SK-N-MC (cell line): Measurements from ENCODE around the gene SPOPL.
"Not testable (repeated sequence)": the region's sequence is repeated elsewhere in the genome, so short reads cannot be mapped to it uniquely, and the experiment has no call there.

Experiments used
- DNase-seq: peaks from one replicate; pipeline ENCODE4 v3.0.0-alpha.2; 2011; ENCODE audit warnings: low read depth, low spot score
- H3K27ac ChIP-seq: fragments of 200-600 bp; sonication (generic); 2 replicates; pipeline ENCODE4 v1.5.1; 2016; ENCODE audit warnings: mixed run types
- H3K36me3 ChIP-seq: fragments of 200-600 bp; sonication (generic); 2 replicates; pipeline ENCODE4 v1.6.1; 2017; ENCODE audit warnings: antibody characterized with exemption, low read length, mixed read lengths; ENCODE audit not compliant: insufficient read depth
- H3K4me3 ChIP-seq: fragments of 200-600 bp; sonication (generic); 2 replicates; pipeline ENCODE4 v1.5.1; 2016
- H3K9ac ChIP-seq: fragments of 200-600 bp; sonication (generic); 2 replicates; pipeline ENCODE4 v1.8.0; 2017; ENCODE audit warnings: mixed run types, mixed read lengths; ENCODE audit not compliant: insufficient read length
- H3K9me3 ChIP-seq: fragments of 200-600 bp; sonication (generic); 2 replicates; pipeline ENCODE4 v1.6.1; 2017; ENCODE audit warnings: low read depth, mild to moderate bottlenecking, antibody characterized with exemption, low read length, moderate library complexity, mixed read lengths
- EZH2 ChIP-seq: fragments of 200-600 bp; sonication (generic); IDR thresholded peaks from one replicate; pipeline ENCODE4 v1.6.1; 2017; ENCODE audit warnings: antibody characterized with exemption
- FOXP2 ChIP-seq: optimal IDR thresholded peaks from 2 replicates; pipeline ENCODE3; 2011; ENCODE audit warnings: mild to moderate bottlenecking, moderate library complexity; ENCODE audit not compliant: insufficient read depth; ENCODE audit errors: extremely low read length, control extremely low read depth
- POLR2AphosphoS5 ChIP-seq: IDR thresholded peaks from 2 replicates; pipeline ENCODE4 v1.6.1; 2012; ENCODE audit warnings: mild to moderate bottlenecking, low read depth, low read length, borderline replicate concordance

Gene SPOPL

DNA sequence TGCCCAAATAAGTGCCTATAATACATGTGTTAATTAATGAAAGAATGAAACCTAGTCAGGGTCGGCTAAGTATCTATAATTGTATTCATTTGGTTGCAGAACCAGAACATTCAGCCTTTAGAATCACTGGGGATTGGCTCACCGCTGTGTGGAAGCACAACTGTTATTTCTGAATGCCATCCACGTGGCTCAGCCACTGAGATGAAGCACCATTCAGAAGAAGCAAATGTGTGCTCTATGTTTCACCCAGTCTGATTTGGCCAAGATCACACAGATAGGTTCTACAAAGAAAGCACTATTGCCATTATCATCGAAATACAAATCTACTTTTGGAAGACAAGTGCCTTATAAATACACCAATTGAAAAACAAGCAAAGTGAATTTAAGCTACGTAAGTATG lies 30.6 kb upstream of the SPOPL start:
- H3K9me3 ChIP-seq, result no peaks in the 10 kb centered on the region
- TF ChIP-seq FOXP2 (no peak), POLR2AphosphoS5 (no peak), EZH2 (no peak)

DNA sequence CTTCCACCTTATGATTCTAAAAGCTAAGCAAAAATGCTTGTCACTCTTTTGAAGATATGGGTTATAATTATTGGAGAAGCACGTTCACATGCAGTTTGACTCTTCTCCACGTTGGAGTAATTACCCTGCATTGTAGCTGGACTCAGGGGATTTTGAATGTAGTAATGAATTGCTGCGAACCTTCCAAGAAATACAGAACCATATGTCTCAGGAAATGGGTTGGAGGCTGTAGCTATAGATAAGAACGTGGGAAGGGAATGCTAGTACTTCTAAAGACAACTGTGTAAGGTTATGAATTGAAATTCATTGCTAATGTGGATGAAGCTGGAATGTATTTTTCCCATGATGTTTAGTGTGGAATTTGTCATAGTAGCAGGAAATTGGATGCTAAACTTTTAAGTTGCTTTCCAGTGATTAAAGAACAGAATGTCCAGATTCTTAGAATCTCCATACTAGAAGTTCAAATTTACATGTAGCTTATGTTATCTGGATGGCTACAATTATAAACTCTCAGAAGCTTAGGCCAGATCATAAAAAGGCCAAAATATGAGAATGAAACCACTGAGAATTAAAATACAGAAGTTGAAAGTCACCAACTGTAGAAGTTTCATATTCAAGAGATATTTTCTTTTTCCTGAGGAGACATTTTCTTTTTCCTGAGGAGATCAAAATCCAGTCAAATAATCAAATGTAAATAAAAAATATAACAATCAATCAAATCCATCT lies 27.3 kb upstream of the SPOPL start:
- DNase-seq, result no peak
- peak overlapping the region; percentile 6; the same call in 1 of the 2 replicates for H3K27ac ChIP-seq
- TF ChIP-seq POLR2AphosphoS5 (no peak), EZH2 (no peak), FOXP2 (no peak)
- H3K9me3 ChIP-seq, result no peaks in the 10 kb centered on the region
- no peak overlapping the region for H3K4me3 ChIP-seq
- H3K36me3 ChIP-seq, result no peaks in the 10 kb centered on the region
- H3K9ac ChIP-seq, result no peak overlapping the region

More for the DNA sequence above, 30.6 kb upstream of the SPOPL start:
- no peak for DNase-seq
- Histone ChIP-seq H3K27ac (no peak overlapping the region), H3K36me3 (no peaks in the 10 kb centered on the region), H3K4me3 (no peak overlapping the region), H3K9ac (no peak overlapping the region)

DNA sequence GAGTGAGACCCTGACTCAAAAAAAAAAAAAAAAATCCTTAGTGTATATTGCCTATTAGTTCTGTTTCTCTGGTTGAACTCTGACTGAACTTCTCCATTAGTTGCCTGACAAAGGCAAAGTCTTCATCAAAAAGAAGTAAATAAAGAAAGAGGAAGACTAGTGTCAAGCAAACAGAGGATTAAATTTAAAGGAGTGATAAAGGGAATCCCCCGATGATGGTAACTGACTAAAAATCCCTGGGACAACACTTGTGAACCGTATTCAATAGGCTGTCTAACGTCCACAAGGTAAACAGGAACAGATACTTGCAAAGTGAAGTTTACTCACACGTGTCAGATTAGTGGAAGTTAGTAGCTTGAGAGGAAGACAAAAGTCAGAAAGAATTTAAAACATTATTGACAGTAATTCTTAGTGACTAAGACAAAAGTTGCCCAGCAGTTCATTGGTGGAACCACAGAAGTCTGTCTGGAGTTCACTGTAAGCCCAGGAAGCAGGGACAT lies 26.2 kb upstream of the SPOPL start:
- TF ChIP-seq POLR2AphosphoS5 (no peak), EZH2 (no peak), FOXP2 (no peak)
- no peak overlapping the region for H3K27ac ChIP-seq
- no peak for DNase-seq

DNA sequence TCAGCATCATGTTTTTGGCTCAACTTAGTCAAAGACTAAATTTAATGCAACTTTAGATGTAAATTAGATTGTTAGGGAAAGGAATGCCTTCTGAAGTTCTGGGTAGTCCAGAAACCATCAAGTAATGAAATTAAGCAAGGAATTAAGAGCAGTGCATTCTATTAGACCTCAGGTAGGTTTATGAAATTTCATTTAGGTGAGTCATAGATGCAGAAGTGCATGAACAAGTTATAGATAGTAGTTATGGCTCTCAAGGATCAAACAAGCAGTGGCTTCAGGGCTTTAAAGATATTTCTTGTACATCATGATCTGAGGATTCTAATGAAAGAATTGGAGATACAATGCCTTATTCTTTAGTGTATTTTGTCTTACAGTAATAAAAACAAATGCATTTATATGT lies 25.4 kb upstream of the SPOPL start:
- TF ChIP-seq POLR2AphosphoS5 (no peak), EZH2 (no peak), FOXP2 (no peak)
- H3K9me3 ChIP-seq, result no peaks in the 10 kb centered on the region
- DNase-seq, result no peak
- no peak overlapping the region for H3K9ac ChIP-seq
- H3K4me3 ChIP-seq, result no peak overlapping the region
- H3K36me3 ChIP-seq, result no peaks in the 10 kb centered on the region
- no peak overlapping the region for H3K27ac ChIP-seq

More for the DNA sequence above, 26.2 kb upstream of the SPOPL start:
- Histone ChIP-seq H3K4me3 (no peak overlapping the region), H3K9me3 (no peaks in the 10 kb centered on the region), H3K36me3 (no peaks in the 10 kb centered on the region), H3K9ac (no peak overlapping the region)

DNA sequence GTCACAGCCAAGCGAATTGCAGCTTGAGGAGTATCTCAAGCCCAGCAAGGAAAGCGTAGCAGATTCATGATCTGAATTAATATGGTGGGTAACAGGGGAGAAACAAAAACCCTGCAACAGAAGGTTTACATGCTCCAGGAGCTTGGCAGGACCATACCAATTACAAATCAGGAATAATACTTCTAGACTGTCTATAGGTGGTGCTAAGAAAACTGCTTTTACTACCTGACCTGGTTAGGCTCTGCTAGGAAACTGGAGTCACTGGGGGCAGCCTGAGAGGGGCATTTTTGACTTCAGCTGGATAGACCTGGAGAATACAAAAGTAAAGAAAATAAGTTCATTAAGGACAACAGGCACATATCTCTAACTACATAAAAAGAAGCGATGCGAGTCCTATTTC lies 24.6 kb upstream of the SPOPL start:
- Histone ChIP-seq H3K9me3 (no peaks in the 10 kb centered on the region), H3K27ac (no peak overlapping the region), H3K36me3 (no peaks in the 10 kb centered on the region), H3K9ac (no peak overlapping the region), H3K4me3 (no peak overlapping the region)
- DNase-seq, result no peak
- TF ChIP-seq POLR2AphosphoS5, result no peak
- no peak for TF ChIP-seq FOXP2
- no peak for TF ChIP-seq EZH2

DNA sequence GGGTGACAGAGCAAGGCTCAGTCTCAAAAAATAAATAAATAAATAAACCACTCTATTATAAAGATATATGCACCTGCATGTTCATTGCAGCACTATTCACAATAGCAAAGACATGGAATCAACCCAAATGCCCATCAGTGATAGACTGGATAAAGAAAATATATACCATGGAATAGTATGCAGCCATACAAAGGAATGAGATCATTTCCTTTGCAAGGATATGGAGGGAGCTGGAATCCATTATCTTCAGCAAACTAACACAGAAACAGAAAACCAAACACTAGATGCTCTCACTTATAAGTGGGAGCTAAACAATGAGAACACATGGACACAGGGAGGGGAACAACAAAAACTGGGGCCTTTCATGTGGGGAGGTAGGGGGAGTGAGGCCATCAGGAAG lies 18.8 kb upstream of the SPOPL start:
- not testable (repeated sequence) for DNase-seq, H3K4me3 ChIP-seq, H3K36me3 ChIP-seq, H3K27ac ChIP-seq, H3K9me3 ChIP-seq, H3K9ac ChIP-seq

DNA sequence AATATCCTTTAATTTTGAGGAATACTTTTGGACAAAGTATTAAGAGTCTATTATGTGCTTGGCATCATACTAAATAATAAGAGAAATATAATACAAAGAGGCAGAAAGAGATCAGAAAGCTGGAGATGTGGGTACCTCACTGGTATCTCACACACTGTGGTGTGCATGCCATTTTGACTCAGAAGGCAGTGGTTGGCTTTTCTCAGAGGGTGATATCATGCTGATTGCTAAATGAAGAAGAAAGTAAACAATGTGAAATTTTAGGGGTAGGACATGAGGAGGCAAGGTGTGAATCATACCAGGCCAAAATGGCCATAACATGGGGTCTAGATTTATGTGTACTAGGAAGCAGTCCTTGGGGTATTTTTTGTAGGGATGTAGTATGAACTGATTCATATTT lies 16.6 kb upstream of the SPOPL start:
- DNase-seq, result no peak
- no peak overlapping the region for H3K4me3 ChIP-seq

DNA sequence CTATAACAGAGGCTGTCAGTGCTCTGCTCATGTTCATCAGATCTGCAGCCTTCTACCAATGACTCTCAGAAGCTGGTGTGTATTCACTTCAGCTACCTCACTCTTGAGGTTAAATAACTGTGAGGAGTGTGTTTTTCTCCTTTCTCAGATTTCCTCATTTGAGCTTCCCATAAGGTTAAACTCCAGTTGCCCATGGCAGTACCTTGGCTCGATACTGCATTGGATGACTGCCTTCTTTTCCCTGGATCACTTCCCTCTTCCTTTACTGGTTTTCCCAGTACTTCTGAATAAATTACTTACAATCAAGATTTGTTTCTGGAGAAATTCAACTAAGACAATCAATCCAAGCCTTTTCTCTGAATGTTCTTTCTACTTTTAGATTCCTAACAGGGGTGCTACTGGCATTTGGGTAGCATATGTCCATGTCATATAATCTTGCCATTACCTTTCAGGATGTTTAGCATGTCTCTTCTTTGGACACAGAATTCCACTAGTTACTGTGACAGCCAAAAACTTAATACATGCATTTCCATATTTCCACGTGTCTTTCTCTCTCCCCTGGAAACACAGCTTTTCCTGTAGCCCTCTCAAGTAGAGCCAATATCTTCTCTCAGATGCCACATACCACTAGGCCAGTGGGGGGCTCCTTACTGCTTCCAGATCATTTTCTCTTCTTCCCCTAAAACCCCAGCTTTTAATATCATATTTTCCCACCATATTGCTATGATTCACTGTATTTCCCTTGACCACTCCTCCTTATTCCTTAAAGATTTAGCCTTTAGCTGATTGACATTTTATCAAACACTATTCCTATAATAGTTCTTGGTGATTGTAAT lies 15.0 kb upstream of the SPOPL start:
- TF ChIP-seq POLR2AphosphoS5 (no peak), FOXP2 (no peak), EZH2 (no peak)
- no peak overlapping the region for H3K27ac ChIP-seq
- no peaks in the 10 kb centered on the region for H3K36me3 ChIP-seq
- no peak for DNase-seq
- H3K9ac ChIP-seq, result no peak overlapping the region
- H3K4me3 ChIP-seq, result no peak overlapping the region
- H3K9me3 ChIP-seq, result no peaks in the 10 kb centered on the region

More for the DNA sequence above, 16.6 kb upstream of the SPOPL start:
- Histone ChIP-seq H3K27ac (no peak overlapping the region), H3K9me3 (no peaks in the 10 kb centered on the region), H3K36me3 (no peaks in the 10 kb centered on the region), H3K9ac (no peak overlapping the region)
- TF ChIP-seq POLR2AphosphoS5, result no peak

DNA sequence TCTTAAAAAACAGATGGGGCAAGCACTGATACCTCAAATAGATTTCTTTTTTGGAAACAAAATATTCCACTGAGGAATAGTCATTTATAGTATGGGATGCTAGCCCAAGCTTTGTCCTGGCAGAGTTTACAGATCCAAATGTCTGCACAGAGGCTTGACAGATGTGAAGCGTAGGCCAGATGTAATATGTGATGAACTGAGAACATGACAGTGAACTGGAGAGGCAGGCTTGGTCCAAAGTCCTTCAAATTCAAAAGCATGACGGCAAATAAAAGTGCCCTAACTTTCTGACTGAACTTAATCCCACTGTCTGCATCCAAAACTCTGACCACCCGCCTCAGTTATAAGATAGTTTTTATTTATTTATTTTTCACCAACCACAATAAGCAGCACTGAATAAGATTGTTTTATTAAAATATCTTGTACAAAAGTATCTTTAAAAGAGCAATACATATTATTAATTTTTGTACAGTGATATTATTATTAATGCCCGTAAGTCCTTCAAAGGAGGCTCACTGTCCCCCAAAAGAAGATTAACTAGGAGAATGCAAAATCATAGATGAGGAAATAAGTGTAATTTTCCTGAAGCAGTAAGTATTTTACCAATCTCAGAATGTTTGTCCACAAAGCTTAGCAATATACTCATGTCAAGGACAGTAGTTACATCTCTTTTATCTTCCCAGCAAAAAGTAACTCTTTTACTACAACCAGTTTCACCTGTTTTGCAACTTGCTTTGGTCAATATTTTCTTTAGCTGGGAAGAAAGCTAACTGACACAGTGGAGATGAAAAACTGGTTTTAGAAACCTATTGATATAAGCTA lies 10.7 kb upstream of the SPOPL start:
- no peak overlapping the region for H3K4me3 ChIP-seq
- no peak overlapping the region for H3K27ac ChIP-seq
- no peak overlapping the region for H3K9ac ChIP-seq
- H3K9me3 ChIP-seq, result no peaks in the 10 kb centered on the region
- no peak for DNase-seq
- H3K36me3 ChIP-seq, result no peaks in the 10 kb centered on the region
- no peak for TF ChIP-seq EZH2
- TF ChIP-seq FOXP2, result no peak
- TF ChIP-seq POLR2AphosphoS5, result no peak
